HepG2 (cell line): ENCODE measurements around the gene PROX1. TPM values are rescaled to one million over a fixed set of nuclear protein-coding genes. Genes with fewer than 3 reads are reported as not detected.

Source experiments
- GPN1 ChIP-seq: sonication (generic); formaldehyde crosslinking; IDR thresholded peaks from 2 replicates; pipeline ENCODE4 v1.5.1; 2020; ENCODE audit warnings: missing genetic modification reagents, borderline replicate concordance
- IKZF1 ChIP-seq: fragments of 450-650 bp; IDR thresholded peaks from 2 replicates; pipeline ENCODE4 v1.7.1; 2016
- ISL2 ChIP-seq: sonication (generic); formaldehyde crosslinking; IDR thresholded peaks from 2 replicates; pipeline ENCODE4 v1.5.0; 2020; ENCODE audit warnings: missing genetic modification reagents
- KLF12 ChIP-seq: sonication (generic); formaldehyde crosslinking; IDR thresholded peaks from 2 replicates; pipeline ENCODE4 v1.4.0; 2020; ENCODE audit warnings: missing genetic modification reagents, borderline replicate concordance
- NFKB2 ChIP-seq: sonication (generic); formaldehyde crosslinking; IDR thresholded peaks from 2 replicates; pipeline ENCODE4 v1.4.0; 2020; ENCODE audit warnings: missing genetic modification reagents, borderline replicate concordance
- NFRKB ChIP-seq: fragments of 450-650 bp; IDR thresholded peaks from 2 replicates; pipeline ENCODE4 v1.6.1; 2017
- PCBP1 ChIP-seq: fragments of 200-400 bp; formaldehyde crosslinking; IDR thresholded peaks from 2 replicates; pipeline ENCODE4 v1.6.1; 2017; ENCODE audit warnings: mild to moderate bottlenecking, low read depth, low read length, borderline replicate concordance
- SMAD9 ChIP-seq: sonication (generic); formaldehyde crosslinking; IDR thresholded peaks from 2 replicates; pipeline ENCODE4 v1.5.1; 2020; ENCODE audit warnings: mild to moderate bottlenecking, missing genetic modification reagents
- ZNF468 ChIP-seq: sonication (generic); formaldehyde crosslinking; IDR thresholded peaks from 2 replicates; pipeline ENCODE4 v1.8.0; 2022; ENCODE audit warnings: mild to moderate bottlenecking, moderate library complexity, missing genetic modification reagents
- polyA plus RNA-seq, 8 experiments: library from polyadenylated mRNA; depleted of rRNA in 3 of 8; stranded (reverse) in 7 of 8; unstranded in 1 of 8; fragments of >200 nt; fragmentation: Illumina TruSeq in 4 of 8; extraction: Trizol in 4 of 8; gene quantifications; 2 replicates each; pipeline versions ENCODE4 v1.2.1 to v1.2.3, GENCODE V29; 2011 to 2016; ENCODE audit warnings: low read depth in 4 of 8, missing spikeins in 1 of 8, mixed read lengths in 1 of 8; ENCODE audit not compliant: insufficient read depth in 1 of 8
- total RNA-seq, 5 experiments: library from RNA; depleted of rRNA; stranded (reverse); fragments of >200 nt; fragmentation: Illumina TruSeq; extraction: Trizol; gene quantifications; 2 replicates each; pipeline ENCODE4 v1.2.3, GENCODE V29; 2016; ENCODE audit warnings: low read depth in 1 of 5
- TF ChIP-seq, protein P1 (sequence below): sonication (generic); formaldehyde crosslinking; IDR thresholded peaks from 2 replicates; pipeline ENCODE4 v1.4.0; 2020; ENCODE audit warnings: missing genetic modification reagents
- TF ChIP-seq, protein P2 (sequence below): IDR thresholded peaks from 2 replicates; pipeline ENCODE4 v1.6.1; 2016; ENCODE audit warnings: low read depth
- TF ChIP-seq, protein P3 (sequence below): sonication (generic); formaldehyde crosslinking; IDR thresholded peaks from 2 replicates; pipeline ENCODE4 v1.4.0; 2020; ENCODE audit warnings: missing genetic modification reagents, borderline replicate concordance
- TF ChIP-seq, protein P4 (sequence below), 2 experiments: fragments of 450-650 bp in 1 of 2; sonication (generic) in 1 of 2; formaldehyde crosslinking in 1 of 2; IDR thresholded peaks; 2 replicates each; pipeline versions ENCODE4 v1.6.1 to v1.8.0; 2016 to 2022; ENCODE audit warnings: antibody characterized with exemption in 1 of 2, mild to moderate bottlenecking in 1 of 2, missing genetic modification reagents in 1 of 2

Gene PROX1
- total and polyA plus RNA-seq, 2 of the 13 experiments (the other 11 are each of a cell fraction or from before 2014, with no cell fraction given): 12.3 to 30.2 TPM

DNA sequence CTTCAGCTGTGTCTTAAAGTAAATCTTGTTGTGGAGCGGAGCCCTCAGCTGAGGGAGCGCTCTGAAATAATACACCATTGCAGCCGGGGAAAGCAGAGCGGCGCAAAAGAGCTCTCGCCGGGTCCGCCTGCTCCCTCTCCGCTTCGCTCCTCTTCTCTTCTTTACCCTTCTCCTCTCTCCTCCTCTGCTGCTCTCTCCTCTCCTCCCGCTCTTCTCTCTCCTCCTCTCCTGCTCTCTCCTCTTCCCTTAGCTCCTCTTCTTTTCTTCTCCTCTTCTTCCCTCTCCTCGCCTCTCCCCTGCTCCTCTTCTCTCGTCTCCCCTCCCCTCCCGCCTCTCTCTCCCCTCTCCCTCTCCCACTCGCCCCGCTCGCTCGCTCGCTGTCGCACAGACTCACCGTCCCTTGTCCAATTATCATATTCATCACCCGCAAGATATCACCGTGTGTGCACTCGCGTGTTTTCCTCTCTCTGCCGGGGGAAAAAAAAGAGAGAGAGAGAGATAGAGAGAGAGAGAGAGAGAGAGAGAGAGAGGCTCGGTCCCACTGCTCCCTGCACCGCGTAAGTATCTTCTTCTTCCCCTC is at the start of gene PROX1 (continued):
- TF ChIP-seq, protein P1, sequence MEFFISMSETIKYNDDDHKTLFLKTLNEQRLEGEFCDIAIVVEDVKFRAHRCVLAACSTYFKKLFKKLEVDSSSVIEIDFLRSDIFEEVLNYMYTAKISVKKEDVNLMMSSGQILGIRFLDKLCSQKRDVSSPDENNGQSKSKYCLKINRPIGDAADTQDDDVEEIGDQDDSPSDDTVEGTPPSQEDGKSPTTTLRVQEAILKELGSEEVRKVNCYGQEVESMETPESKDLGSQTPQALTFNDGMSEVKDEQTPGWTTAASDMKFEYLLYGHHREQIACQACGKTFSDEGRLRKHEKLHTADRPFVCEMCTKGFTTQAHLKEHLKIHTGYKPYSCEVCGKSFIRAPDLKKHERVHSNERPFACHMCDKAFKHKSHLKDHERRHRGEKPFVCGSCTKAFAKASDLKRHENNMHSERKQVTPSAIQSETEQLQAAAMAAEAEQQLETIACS: no peak
- TF ChIP-seq SMAD9 (CRISPR knock-in tag) (no peak), KLF12 (0 out of 2 replicates have a peak, but pooled peaks have one; percentile 43), ZNF468 (CRISPR knock-in tag) (peak; percentile 43; the same call in 1 of the 2 replicates), PCBP1 (no peak), GPN1 (CRISPR knock-in tag) (no peak), NFKB2 (CRISPR knock-in tag) (peak; percentile 61; the same call in 1 of the 2 replicates), IKZF1 (no peak), NFRKB (no peak), ISL2 (CRISPR knock-in tag) (0 out of 2 replicates have a peak, but pooled peaks have one; percentile 40)
- TF ChIP-seq, protein P2, sequence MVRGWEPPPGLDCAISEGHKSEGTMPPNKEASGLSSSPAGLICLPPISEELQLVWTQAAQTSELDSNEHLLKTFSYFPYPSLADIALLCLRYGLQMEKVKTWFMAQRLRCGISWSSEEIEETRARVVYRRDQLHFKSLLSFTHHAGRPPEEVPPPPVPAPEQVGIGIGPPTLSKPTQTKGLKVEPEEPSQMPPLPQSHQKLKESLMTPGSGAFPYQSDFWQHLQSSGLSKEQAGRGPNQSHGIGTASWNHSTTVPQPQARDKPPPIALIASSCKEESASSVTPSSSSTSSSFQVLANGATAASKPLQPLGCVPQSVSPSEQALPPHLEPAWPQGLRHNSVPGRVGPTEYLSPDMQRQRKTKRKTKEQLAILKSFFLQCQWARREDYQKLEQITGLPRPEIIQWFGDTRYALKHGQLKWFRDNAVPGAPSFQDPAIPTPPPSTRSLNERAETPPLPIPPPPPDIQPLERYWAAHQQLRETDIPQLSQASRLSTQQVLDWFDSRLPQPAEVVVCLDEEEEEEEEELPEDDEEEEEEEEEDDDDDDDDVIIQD: peak; percentile 39; the same call in 1 of the 2 replicates
- TF ChIP-seq, protein P3, sequence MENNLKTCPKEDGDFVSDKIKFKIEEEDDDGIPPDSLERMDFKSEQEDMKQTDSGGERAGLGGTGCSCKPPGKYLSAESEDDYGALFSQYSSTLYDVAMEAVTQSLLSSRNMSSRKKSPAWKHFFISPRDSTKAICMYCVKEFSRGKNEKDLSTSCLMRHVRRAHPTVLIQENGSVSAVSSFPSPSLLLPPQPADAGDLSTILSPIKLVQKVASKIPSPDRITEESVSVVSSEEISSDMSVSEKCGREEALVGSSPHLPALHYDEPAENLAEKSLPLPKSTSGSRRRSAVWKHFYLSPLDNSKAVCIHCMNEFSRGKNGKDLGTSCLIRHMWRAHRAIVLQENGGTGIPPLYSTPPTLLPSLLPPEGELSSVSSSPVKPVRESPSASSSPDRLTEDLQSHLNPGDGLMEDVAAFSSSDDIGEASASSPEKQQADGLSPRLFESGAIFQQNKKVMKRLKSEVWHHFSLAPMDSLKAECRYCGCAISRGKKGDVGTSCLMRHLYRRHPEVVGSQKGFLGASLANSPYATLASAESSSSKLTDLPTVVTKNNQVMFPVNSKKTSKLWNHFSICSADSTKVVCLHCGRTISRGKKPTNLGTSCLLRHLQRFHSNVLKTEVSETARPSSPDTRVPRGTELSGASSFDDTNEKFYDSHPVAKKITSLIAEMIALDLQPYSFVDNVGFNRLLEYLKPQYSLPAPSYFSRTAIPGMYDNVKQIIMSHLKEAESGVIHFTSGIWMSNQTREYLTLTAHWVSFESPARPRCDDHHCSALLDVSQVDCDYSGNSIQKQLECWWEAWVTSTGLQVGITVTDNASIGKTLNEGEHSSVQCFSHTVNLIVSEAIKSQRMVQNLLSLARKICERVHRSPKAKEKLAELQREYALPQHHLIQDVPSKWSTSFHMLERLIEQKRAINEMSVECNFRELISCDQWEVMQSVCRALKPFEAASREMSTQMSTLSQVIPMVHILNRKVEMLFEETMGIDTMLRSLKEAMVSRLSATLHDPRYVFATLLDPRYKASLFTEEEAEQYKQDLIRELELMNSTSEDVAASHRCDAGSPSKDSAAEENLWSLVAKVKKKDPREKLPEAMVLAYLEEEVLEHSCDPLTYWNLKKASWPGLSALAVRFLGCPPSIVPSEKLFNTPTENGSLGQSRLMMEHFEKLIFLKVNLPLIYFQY (CRISPR knock-in tag): no peak
- TF ChIP-seq, protein P4, sequence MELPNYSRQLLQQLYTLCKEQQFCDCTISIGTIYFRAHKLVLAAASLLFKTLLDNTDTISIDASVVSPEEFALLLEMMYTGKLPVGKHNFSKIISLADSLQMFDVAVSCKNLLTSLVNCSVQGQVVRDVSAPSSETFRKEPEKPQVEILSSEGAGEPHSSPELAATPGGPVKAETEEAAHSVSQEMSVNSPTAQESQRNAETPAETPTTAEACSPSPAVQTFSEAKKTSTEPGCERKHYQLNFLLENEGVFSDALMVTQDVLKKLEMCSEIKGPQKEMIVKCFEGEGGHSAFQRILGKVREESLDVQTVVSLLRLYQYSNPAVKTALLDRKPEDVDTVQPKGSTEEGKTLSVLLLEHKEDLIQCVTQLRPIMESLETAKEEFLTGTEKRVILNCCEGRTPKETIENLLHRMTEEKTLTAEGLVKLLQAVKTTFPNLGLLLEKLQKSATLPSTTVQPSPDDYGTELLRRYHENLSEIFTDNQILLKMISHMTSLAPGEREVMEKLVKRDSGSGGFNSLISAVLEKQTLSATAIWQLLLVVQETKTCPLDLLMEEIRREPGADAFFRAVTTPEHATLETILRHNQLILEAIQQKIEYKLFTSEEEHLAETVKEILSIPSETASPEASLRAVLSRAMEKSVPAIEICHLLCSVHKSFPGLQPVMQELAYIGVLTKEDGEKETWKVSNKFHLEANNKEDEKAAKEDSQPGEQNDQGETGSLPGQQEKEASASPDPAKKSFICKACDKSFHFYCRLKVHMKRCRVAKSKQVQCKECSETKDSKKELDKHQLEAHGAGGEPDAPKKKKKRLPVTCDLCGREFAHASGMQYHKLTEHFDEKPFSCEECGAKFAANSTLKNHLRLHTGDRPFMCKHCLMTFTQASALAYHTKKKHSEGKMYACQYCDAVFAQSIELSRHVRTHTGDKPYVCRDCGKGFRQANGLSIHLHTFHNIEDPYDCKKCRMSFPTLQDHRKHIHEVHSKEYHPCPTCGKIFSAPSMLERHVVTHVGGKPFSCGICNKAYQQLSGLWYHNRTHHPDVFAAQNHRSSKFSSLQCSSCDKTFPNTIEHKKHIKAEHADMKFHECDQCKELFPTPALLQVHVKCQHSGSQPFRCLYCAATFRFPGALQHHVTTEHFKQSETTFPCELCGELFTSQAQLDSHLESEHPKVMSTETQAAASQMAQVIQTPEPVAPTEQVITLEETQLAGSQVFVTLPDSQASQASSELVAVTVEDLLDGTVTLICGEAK (IDR thresholded peaks at IDR 0.05): 0 out of 2 replicates have a peak, but pooled peaks have one; percentile 20
- TF ChIP-seq, protein P4 (CRISPR knock-in tag; IDR thresholded peaks at IDR 0.05): no peak
